IPS-18c (cell line): ENCODE results near the gene KAT6B.

Experiments
- H3K4me3 ChIP-seq: 2 replicates; pipeline ENCODE4 v1.7.0; 2013; ENCODE audit warnings: low read depth, mild to moderate bottlenecking, low read length, moderate library complexity; ENCODE audit not compliant: insufficient read depth
- H3K9me3 ChIP-seq: one replicate; pipeline ENCODE4 v1.6.1; 2013; ENCODE audit warnings: mild to moderate bottlenecking, low read length, moderate library complexity; ENCODE audit not compliant: control insufficient read depth, insufficient read depth

KAT6B gene

GRCh38 chr10:75066271-75066670, 239.9 kb downstream of the KAT6B start:
- H3K9me3 ChIP-seq: peaks cover 3% of the 10 kb centered on the region
- H3K4me3 ChIP-seq: no peak overlapping the region

DNA sequence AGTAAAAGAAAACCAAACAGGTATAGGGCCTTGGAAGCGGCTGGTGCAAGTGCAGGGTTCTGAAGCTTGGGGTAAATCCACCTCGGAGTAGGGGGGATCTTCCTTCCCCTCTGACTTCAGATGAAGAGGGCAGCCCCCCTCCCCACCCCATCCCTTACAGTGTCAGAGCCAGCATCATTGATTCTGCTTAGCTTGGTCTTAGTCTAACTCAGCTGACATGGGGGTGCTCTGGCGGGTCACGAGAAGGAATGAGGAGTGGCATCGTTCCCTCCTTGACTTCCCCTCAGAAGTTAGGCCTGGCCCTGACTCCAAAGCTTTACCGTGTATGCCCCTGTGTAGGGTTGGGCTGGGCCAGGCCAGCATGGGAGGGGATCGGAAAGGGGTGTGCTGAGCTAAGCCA, 240.9 kb downstream of the KAT6B start:
- no peak overlapping the region for H3K4me3 ChIP-seq
- H3K9me3 ChIP-seq: peaks cover 3% of the 10 kb centered on the region

- H3K9me3 ChIP-seq: peaks cover 3% of the 10 kb centered on the region
- no peak overlapping the region for H3K4me3 ChIP-seq
Observed at GRCh38 chr10:75068523-75068922, 242.1 kb downstream of the KAT6B start.

GRCh38 chr10:75070476-75070875, 244.1 kb downstream of the KAT6B start:
- no peak overlapping the region for H3K4me3 ChIP-seq
- peaks cover 3% of the 10 kb centered on the region for H3K9me3 ChIP-seq

GRCh38 chr10:75070961-75071428, 244.6 kb downstream of the KAT6B start:
- Histone ChIP-seq H3K9me3 (peaks cover 3% of the 10 kb centered on the region), H3K4me3 (no peak overlapping the region)

GRCh38 chr10:75071756-75072155, 245.4 kb downstream of the KAT6B start:
- Histone ChIP-seq H3K4me3 (no peak overlapping the region), H3K9me3 (no peaks in the 10 kb centered on the region)

DNA sequence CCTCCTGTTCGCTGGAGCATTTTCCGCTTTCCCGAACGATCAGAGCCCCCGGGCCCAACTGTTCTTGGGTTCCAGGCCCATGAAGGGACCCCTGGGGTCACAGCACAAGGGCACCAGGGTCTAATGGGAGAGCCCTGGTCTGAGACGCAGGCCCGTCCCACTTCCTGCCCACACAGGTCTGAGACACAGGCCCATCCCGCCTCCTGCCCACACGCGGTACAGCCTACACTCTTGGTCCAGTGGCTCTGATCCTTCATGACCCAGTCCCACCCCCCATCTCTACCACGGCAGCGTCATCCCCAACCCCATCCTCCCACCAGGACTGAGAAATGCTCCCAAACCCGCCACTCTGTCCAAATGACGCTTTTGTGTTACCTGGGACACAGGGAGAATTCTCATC, 246.3 kb downstream of the KAT6B start:
- Histone ChIP-seq H3K9me3 (no peaks in the 10 kb centered on the region), H3K4me3 (no peak overlapping the region)

GRCh38 chr10:75073442-75073841, 247.0 kb downstream of the KAT6B start:
- no peaks in the 10 kb centered on the region for H3K9me3 ChIP-seq
- no peak overlapping the region for H3K4me3 ChIP-seq

GRCh38 chr10:75074711-75075445, 248.5 kb downstream of the KAT6B start:
- Histone ChIP-seq H3K4me3 (no peak overlapping the region), H3K9me3 (no peaks in the 10 kb centered on the region)

GRCh38 chr10:75076348-75076747, 249.9 kb downstream of the KAT6B start:
- H3K4me3 ChIP-seq: no peak overlapping the region
- no peaks in the 10 kb centered on the region for H3K9me3 ChIP-seq

- Histone ChIP-seq H3K4me3 (no peak overlapping the region), H3K9me3 (no peaks in the 10 kb centered on the region)
Observed at GRCh38 chr10:75079436-75080083, 253.2 kb downstream of the KAT6B start.

DNA sequence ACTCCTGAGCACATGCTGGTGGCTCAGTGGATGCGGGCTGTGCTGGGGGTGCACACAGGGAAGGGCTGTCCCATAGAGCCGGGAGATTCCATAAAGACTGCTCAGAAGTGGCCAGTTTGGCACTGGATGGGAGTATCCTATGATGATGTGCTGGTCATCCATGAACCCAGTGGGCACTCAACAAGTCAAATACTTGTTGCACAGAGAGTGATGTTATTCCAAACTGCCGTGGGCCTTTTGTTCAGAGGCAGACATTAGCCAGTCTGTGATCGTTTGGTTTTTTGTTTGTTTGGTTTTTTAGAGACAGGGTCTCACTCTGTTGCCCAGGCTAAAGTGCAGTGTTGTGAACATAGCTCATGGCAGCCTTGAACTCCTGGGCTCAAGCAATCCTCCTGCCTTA, 254.2 kb downstream of the KAT6B start:
- Histone ChIP-seq H3K9me3 (no peaks in the 10 kb centered on the region), H3K4me3 (no peak overlapping the region)

DNA sequence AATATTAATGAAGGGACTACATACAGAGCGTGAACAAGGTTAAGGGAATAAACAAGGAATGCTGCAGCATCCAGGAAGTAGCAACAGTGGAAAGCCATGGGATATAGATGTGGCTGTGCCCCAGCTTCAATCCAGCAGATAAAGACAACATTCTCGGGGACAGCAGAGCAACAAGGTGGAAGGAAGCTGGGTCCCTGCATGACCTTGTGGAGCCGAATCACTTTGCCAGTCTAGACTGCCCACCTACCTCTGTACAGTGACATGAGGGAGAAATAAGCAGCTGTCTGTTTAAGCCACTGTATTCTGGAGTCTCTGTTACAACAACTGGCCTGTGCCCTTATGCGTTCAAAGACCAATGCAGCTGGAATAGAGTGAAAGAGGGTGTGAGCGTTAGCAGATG, 255.0 kb downstream of the KAT6B start:
- H3K4me3 ChIP-seq: no peak overlapping the region
- no peaks in the 10 kb centered on the region for H3K9me3 ChIP-seq
